OCI-LY3 (cell line): ENCODE data around the gene TOX3.

Source experiments
- EZH2phosphoT487 ChIP-seq: fragments of 200-600 bp; shearing (Covaris generic); IDR thresholded peaks from 2 replicates; pipeline ENCODE4 v1.6.1; 2018; ENCODE audit warnings: antibody characterized with exemption, mixed run types, low read depth
- TF ChIP-seq, protein P1 (sequence below): fragments of 200-600, 300-600 bp; sonication (generic); IDR thresholded peaks from 2 replicates; pipeline ENCODE4 v1.5.1; 2014; ENCODE audit warnings: antibody characterized with exemption, low read length, low read depth

DNA sequence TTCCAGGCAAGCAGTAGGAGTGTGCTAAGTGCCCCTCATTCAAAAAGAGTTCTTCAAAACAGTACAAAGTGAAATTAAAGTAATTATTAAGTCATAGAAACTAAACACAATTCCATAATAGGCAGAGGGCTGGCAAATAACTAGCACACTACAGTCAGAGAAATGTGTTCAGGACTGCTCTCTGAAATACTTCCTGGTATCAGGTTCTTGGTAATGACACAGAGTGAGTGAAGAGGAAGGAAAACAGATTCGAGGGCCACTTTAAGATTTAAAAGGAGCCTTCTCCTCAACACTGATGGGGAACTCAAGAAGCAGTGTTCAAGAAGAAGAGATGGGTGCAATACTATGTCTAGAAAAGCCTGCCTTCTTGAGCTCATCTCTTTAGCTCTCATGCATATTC lies 139.2 kb downstream of the TOX3 start:
- TF ChIP-seq, protein P1, sequence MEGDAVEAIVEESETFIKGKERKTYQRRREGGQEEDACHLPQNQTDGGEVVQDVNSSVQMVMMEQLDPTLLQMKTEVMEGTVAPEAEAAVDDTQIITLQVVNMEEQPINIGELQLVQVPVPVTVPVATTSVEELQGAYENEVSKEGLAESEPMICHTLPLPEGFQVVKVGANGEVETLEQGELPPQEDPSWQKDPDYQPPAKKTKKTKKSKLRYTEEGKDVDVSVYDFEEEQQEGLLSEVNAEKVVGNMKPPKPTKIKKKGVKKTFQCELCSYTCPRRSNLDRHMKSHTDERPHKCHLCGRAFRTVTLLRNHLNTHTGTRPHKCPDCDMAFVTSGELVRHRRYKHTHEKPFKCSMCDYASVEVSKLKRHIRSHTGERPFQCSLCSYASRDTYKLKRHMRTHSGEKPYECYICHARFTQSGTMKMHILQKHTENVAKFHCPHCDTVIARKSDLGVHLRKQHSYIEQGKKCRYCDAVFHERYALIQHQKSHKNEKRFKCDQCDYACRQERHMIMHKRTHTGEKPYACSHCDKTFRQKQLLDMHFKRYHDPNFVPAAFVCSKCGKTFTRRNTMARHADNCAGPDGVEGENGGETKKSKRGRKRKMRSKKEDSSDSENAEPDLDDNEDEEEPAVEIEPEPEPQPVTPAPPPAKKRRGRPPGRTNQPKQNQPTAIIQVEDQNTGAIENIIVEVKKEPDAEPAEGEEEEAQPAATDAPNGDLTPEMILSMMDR: no peak
- no peak for TF ChIP-seq EZH2phosphoT487
